GM18873 (cell line): ENCODE measurements around the gene WFS1.

ENCODE experiments used
- ATAC-seq: cut with Tn5 transposase; IDR thresholded peaks from one replicate; pipeline ENCODE4 v1.9.1; 2021; ENCODE audit warnings: mild to moderate bottlenecking, moderate library complexity, moderate number of reproducible peaks; ENCODE audit not compliant: unreplicated experiment, low FRiP score

The WFS1 gene

GRCh38 chr4:6349896-6350603 lies 80.4 kb downstream of the WFS1 start:
- no peak for ATAC-seq

- ATAC-seq: no peak
These were observed 81.0 kb downstream of the WFS1 start for GRCh38 chr4:6350646-6351045.

- ATAC-seq: no peak
These were observed 81.8 kb downstream of the WFS1 start for GRCh38 chr4:6351246-6352000.

GRCh38 chr4:6352031-6352692 lies 82.5 kb downstream of the WFS1 start:
- ATAC-seq: no peak
